GM18909 (cell line): ENCODE measurements around the gene KLHL33.

Experiments used
- ATAC-seq: cut with Tn5 transposase; IDR thresholded peaks from one replicate; pipeline ENCODE4 v1.9.1; 2021; ENCODE audit warnings: mild to moderate bottlenecking; ENCODE audit not compliant: unreplicated experiment, poor library complexity

Gene KLHL33

DNA sequence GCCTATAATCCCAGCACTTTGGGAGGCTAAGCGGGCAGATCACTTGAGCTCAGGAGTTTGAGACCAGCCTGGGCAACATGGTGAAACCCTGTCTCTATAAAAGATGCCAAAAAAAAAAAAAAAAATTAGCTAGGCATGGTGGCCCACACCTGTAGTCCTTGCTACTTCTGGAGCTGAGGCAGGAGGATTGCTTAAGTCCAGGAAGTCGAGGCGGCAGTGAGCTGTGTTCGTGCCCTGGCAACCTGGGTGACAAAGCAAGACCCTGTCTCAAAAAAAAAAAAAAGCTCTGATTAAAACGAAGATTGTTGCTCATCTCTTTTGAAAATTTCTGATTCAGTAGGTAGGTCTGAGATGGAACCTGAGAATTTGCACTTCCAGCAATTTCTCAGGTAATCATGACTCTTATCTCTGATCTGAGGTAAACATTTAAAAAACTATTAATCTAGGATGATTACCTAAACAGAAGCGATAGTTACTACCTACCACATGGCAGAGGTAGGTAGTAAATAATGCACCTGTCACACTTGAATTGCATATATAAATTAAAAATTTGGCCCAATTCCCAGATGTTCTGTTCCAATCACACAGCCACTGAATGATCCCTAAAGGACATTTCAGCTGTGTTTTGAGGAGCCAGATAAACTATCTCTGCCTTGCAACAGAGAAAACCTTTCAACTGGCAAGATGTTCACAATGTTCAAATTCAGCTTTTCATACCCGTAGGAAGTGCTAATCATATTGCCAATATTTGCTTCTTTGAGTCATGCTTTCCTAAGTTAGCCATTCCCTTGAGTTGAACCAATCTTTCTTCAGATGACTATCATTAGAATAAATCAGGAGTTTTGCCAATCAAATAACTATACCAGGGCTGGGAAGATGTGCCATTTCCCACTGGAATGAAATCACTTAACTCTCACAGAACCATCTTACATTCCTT lies 18.4 kb downstream of the KLHL33 start:
- no peak for ATAC-seq

DNA sequence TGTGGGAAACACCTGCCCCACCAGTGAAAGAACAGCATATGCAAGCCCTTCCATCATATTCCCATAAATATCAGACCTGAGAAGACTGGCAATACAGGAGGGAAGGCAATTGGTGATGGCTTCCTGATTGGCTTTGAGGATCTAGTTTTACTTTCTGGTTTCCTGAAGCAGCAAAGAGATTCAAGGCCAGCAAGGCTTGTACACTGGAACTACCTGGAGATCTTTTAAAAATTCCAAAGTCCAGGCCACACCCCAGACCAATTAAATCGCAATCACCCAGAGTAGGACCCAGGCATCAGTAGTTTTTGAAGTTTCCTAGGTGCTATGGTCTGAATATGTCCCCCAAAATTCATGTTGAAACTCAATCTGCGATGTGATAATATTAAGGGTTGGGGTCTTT lies 19.7 kb downstream of the KLHL33 start:
- ATAC-seq = no peak

DNA sequence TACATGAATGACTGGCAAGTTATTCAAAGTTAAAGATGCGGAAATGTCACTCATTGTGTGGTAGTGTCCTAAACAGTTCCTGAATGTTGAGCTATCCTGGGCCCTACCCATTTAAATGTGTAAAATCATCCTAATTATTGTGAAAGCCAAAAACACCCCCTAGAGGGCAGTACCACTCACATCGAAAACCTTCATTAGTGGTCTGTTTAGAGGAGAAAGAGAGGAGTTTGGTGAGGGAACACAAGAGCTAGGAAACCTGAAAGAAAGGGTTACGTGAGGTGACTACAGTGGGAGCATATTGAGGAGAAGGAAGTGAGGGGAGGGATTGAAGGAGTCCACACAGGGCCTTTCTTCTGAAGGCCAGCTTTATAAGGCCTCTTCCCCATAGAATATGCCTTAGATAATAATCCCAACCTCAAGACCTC lies 20.2 kb downstream of the KLHL33 start:
- peak; percentile 39 for ATAC-seq

- ATAC-seq = peak; percentile 48
These were observed 22.3 kb downstream of the KLHL33 start for GRCh38 chr14:20413744-20414082.

DNA sequence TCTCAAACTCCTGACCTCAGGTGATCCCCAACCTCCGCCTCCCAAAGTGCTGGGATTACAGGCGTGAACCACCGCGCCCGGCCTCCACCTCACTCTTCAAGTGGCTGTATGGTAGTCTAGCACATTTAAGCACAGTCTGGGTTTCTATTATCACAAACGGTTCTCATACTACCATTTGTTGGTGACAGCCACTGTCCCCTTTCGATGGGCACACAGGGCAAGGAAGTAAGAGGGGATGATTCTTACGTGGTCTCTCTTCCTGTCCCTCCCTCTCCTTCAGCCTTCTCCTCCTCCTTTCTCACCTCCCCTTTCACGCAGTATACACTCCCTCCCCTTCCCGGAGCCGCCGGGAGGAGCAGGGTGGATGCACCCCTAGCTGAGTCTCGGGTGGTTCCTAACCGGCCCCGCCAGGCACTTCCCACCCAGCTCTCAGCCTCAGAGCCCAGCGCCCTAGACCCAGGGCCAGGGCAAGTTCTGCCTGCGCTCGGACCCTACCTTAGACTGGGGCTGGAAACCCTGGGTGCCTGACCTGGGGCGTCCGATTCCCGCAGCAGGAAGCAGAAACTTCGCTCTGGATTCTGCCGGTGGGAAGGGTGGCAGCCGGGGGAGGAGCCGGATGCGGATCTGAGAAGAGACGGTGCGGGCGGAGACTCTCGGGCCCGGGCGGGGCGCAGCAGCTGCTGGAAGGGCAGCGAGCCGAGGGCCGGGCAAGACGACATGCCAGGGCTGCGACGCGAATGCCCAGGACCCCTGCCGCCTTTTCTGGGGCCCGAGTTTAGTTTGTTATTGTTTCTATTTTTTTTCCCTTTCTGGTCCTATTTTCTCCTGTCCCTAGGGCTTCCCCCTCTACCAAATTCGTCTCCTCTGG lies 22.9 kb downstream of the KLHL33 start, which contains the start of gene TEP1:
Gene TEP1 (minus strand): TSS at position 626 of the 868 bp plus-strand sequence. CDS start 5,062 bp downstream, outside the sequence.
- peak; percentile 79 for ATAC-seq

GRCh38 chr14:20412411-20412810 lies 23.6 kb downstream of the KLHL33 start:
- peak; percentile 70 for ATAC-seq

- ATAC-seq = no peak
These were observed 26.7 kb downstream of the KLHL33 start for GRCh38 chr14:20409226-20409625.

DNA sequence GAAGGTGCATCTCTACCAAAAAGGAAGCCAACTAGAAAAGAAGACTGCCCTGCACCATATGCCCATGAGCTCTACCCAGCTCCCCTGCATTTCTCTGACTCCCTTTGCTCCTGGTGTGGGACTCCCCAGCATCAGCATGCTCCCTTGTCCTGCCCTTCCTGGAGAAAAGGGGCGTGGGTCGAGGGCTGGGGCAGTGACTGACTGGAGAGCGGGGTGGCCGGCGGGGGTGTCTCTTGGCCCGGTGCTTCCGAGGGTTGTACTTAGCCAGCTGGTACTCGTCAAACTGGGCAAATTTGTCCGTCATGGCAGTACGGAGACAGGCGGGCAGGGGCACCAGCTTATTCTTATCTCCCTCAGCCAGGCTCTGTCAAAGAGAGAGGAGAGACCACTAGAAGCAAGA lies 32.4 kb downstream of the KLHL33 start:
- ATAC-seq = no peak

DNA sequence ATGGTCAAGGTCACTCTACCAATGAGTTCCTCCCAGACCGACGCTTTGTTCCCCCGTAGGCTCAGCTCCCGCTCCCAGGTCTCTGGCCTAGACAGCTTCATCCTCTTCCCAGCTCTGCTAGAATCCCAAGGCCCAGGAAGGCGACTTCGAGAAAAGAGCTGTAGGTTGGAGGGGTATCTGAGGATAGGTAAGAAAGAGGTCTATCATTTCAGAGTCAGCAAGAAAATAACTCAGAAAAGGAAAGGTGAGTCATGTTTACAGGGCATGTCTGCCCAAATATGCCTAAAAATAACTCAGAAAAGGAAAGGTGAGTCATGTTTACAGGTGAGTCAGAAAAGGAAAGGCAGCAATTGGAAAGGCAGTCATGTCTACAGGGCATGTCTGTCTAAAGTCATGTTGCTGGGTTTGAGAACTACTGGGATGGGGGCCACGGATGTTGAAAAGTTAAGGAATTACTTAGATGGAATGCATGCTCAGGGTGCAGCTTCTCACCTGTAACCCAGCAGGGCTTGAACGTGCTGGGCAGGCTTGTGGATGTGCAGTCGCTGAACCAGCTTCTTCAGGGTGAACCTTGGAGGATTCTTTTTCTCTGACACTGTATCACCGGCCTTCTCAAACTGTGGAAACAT lies 34.9 kb downstream of the KLHL33 start:
- ATAC-seq = no peak

- ATAC-seq = no peak
These were observed 35.4 kb downstream of the KLHL33 start for GRCh38 chr14:20400589-20400964.

GRCh38 chr14:20397511-20397910 lies 38.5 kb downstream of the KLHL33 start:
- no peak for ATAC-seq

DNA sequence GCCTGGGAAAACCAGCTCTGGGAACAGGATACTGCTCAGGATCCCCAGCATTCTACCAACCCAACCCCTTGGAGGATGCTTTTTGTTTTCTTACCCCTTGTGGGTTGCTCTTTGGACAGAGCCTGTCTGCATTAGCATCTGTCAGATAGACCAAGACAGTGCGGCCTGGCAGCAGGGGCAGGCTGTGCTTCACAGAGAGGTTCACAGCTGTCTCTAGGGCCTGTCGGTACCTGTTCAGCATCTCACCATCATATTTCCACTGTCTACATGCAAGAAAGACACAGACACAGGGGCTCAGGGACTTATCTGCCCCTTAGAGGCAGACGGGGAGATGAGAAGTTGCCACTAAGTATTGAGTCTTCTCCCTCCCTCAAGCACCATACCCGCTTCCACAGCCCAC lies 44.5 kb downstream of the KLHL33 start:
- ATAC-seq = no peak

DNA sequence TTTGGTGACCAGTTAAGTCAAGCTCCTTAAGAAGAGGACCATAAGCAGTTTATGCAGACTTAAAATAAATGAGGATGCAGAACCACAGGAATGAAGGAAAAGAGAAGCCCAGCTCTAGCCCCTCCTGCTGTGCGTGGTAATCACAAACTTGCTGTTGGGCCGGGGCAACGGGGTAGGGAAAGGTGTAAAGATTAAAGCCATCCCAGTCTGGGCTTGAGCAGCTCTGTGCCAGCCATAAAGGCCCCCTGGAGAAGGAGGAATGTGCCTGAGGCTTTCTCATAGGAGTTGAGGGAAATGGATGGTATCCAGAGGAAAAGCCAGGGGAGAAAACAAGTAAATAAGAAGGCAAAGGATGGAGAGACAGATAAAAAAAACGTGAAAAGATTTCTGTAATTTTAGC lies 47.8 kb downstream of the KLHL33 start:
- ATAC-seq = no peak

DNA sequence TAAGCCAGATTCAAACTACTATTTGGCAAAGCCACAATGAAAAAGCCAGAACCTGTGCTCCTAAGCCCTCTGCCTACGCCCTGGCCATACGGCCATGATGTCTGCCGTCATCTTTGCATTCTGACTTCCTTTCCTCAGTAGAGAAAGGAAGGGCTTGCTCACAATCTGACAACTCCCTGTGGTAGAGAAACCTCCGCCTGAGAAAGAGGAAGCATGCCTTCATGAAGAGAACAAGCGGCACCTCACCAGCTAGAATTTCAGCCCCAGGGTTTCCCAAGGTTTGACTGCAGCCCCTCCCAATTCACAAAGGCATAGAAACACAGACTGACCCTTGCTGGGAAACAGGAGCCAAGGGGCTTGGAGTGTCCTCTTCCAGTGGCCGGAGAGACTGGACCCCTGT lies 48.4 kb downstream of the KLHL33 start:
- no peak for ATAC-seq

DNA sequence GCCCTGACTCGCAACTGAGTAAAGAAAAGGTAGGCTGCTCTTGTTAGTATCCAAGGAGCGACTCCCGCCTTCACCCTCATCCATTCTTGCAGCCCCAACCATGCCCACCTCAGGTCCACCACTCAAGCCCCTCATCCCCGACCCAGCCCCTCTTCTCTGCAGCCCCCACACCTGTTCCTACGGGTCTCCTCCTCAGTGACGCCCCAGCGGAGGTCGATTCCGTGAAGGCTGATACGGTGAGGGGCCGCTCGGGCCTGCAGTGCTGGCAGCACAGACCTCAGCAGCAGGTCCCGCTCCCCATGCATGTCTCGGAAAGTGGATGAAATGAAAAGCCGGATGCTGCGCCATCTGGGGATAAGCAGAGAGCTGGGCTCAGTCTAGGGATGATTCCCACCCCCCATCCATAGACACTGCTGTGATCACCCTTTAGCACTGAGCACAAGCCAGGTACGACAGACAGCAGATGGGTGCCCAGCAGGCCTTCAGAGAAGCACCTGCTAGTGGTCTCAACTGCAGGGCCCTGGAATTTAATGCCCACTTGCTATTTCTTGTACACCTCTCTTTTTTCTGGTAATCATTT lies 49.6 kb downstream of the KLHL33 start:
- no peak for ATAC-seq

DNA sequence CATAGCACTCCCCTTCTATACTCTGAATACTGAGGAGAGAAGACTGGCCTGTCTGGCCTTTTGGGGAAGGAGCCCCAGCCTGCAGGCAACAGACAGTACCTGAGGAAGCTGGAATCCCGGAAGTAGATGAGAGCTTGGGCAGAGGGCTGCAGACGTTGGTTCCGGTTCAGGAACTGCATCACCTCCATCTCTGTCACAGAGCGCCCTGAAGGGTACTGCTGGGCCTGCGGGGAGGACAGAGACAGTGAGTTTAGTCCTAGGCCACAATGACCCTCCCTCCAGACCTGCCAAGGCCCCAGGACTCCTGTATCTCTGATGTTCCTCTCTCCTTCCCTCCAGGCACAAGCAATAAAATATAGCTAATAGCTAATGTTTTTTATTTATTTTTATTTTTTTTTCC lies 51.1 kb downstream of the KLHL33 start:
- ATAC-seq = no peak

DNA sequence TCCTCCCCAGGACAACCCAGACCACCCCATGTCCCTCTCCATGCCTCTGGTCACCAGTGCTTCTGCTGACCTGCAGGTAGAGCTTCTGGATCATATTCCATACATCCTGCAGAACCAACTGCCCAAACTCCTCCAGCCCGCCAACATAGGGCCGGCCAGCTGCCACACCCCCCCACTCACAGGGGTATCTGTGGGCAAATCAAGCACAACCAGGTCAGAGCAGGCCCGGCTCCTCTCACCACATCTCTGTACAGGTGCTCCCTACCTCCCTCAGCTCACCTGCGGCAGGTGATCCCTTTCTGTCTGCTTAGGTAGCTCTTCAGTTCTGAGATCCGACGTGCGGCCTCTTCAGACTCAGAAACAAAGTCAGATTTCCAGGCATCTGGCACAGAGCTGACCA lies 51.6 kb downstream of the KLHL33 start:
- ATAC-seq = no peak

DNA sequence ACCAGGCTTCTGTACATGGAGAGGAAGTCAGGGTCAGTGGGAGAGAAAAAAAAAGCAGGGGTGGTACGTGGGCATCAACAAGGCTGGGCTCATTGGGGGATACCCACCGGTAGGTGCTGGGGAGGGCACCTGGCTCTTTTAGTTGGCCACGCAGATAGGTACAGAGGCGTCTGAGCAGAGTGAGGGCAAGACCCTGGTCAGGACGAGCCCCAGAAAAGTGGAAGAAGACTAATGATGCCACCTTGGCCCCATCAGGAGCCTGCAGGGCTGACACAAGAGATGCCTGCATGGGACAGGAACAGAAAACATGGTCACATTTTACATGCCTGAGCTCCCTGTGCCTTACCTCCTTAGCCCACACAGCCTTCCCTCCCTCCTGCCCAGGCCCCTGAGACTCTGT lies 52.3 kb downstream of the KLHL33 start:
- no peak for ATAC-seq

- no peak for ATAC-seq
These were observed 52.9 kb downstream of the KLHL33 start for GRCh38 chr14:20383032-20383431.

DNA sequence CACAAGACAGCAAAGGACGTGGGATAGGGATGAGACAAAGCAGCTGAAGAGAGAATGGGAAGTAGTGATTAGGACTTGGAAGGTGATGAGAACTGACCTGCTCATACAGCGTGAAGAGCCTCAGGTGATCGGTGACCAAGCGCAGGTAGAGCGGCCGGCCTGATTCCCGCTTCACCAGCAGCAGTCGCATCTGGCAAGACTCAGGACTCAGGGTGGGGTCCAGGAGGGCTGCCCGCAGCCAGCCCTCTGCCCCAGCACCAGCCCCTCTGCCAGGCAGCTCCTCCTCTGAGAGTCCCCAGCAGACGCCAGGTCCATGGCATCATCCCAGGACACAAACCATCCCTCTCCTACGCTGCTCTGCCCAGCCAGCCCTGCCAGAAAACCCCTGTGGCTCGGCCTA lies 53.4 kb downstream of the KLHL33 start:
- no peak for ATAC-seq
